ENCODE results near the gene ARHGEF7.

The ARHGEF7 gene

GRCh38 chr13:111328574-111329410 is 213.7 kb downstream of the ARHGEF7 start:
- no peak for DNase-seq

GRCh38 chr13:111329641-111330040 is 214.5 kb downstream of the ARHGEF7 start:
- DNase-seq, result no peak

- DNase-seq, result no peak
Observed at GRCh38 chr13:111330066-111330610, 215.0 kb downstream of the ARHGEF7 start.

GRCh38 chr13:111335298-111335697 is 220.2 kb downstream of the ARHGEF7 start:
- DNase-seq, result no peak

- DNase-seq, result no peak
Observed at GRCh38 chr13:111336666-111337065, 221.6 kb downstream of the ARHGEF7 start.

- DNase-seq, result no peak
Observed at GRCh38 chr13:111337206-111337605, 222.1 kb downstream of the ARHGEF7 start.

GRCh38 chr13:111337741-111338140 is 222.6 kb downstream of the ARHGEF7 start:
- no peak for DNase-seq

- no peak for DNase-seq
Observed at GRCh38 chr13:111338841-111339240, 223.7 kb downstream of the ARHGEF7 start.

GRCh38 chr13:111339366-111340143 is 224.4 kb downstream of the ARHGEF7 start:
- no peak for DNase-seq

GRCh38 chr13:111341886-111342285 is 226.8 kb downstream of the ARHGEF7 start:
- no peak for DNase-seq

- no peak for DNase-seq
Observed at GRCh38 chr13:111342721-111343120, 227.6 kb downstream of the ARHGEF7 start.

GRCh38 chr13:111343186-111343805 is 228.2 kb downstream of the ARHGEF7 start:
- DNase-seq, result no peak

- no peak for DNase-seq
Observed at GRCh38 chr13:111344471-111345191, 229.5 kb downstream of the ARHGEF7 start.

- no peak for DNase-seq
Observed at GRCh38 chr13:111345682-111346081, 230.6 kb downstream of the ARHGEF7 start.

- DNase-seq, result no peak
Observed at GRCh38 chr13:111346101-111346680, 231.1 kb downstream of the ARHGEF7 start.

- DNase-seq, result no peak
Observed at GRCh38 chr13:111347438-111347837, 232.3 kb downstream of the ARHGEF7 start.

- DNase-seq, result no peak
Observed at GRCh38 chr13:111353508-111353907, 238.4 kb downstream of the ARHGEF7 start.

- DNase-seq, result no peak
Observed at GRCh38 chr13:111354789-111355188, 239.7 kb downstream of the ARHGEF7 start.
